ENCODE measurements around the gene ZNF66.

The ZNF66 gene

GRCh38 chr19:20840371-20840770 lies 64.3 kb downstream of the ZNF66 start:
- Mint-ChIP-seq H3K27me3 (ENCODE audit: low read depth) (no peaks in the 10 kb centered on the region), H3K27ac (no peak overlapping the region), H3K9me3 (peaks cover 66% of the 10 kb centered on the region), H3K4me3 (no peak overlapping the region), H3K36me3 (ENCODE audit: low read depth) (peaks cover 58% of the 10 kb centered on the region), H3K4me1 (no peaks in the 10 kb centered on the region)
- no peak for TF ChIP-seq CTCF (IDR thresholded peaks at IDR 0.05; ENCODE audit: unreplicated experiment in 3 of 3)

All from nephron (organoid).